B cell (primary cell): ENCODE results near the gene DNM1L.

Experiments
- CTCF ChIP-seq: fragments of 200-600 bp; IDR thresholded peaks from one replicate; pipeline ENCODE4 v1.8.0; 2022; ENCODE audit warnings: antibody characterized with exemption, mild to moderate bottlenecking
- EZH2 ChIP-seq: IDR thresholded peaks from 2 replicates; pipeline ENCODE4 v1.6.1; 2012; ENCODE audit warnings: borderline replicate concordance, low read depth, mild to moderate bottlenecking, moderate library complexity, low read length; ENCODE audit not compliant: insufficient read depth, poor library complexity, severe bottlenecking

- TF ChIP-seq EZH2 (no peak), CTCF (no peak)
These were observed 29.8 kb downstream of the DNM1L start for GRCh38 chr12:32708926-32709325.
